Adrenal gland (tissue), 12 donors: ENCODE measurements around the gene TMEM185B. TPM values are rescaled to one million over a fixed set of nuclear protein-coding genes. Genes with fewer than 3 reads are reported as not detected.

ENCODE experiments used
- DNase-seq, 7 donors: peaks; one replicate each; pipeline ENCODE4 v3.0.0-alpha.2; 2019 to 2020
- H3K27ac ChIP-seq, 5 donors: fragments of 200-600 bp; sonication (generic) in 4 of 5; 1 replicate in 3 of 5; 2 replicates in 2 of 5; pipeline versions ENCODE4 v1.5.1 to v1.8.0; 2016 to 2020; ENCODE audit warnings: mild to moderate bottlenecking in 1 of 5
- H3K27me3 ChIP-seq: fragments of 200-600 bp; 2 replicates; pipeline ENCODE4 v1.8.0; 2021
- H3K36me3 ChIP-seq, 2 donors: fragments of 200-600 bp; replicated peaks in 1 of 2; 1 replicate in 1 of 2; 2 replicates in 1 of 2; pipeline versions ENCODE4 v1.5.1 to v1.8.0; 2018 to 2022
- H3K4me1 ChIP-seq, 2 donors: fragments of 200-600 bp; replicated peaks in 1 of 2; 1 replicate in 1 of 2; 2 replicates in 1 of 2; pipeline versions ENCODE4 v1.5.1 to v1.8.0; 2018 to 2021
- H3K4me3 ChIP-seq, 4 donors: fragments of 200-600 bp; sonication (generic) in 3 of 4; one replicate each; pipeline ENCODE4 v1.5.1; 2016 to 2018
- H3K9me3 ChIP-seq, 3 donors: fragments of 200-600 bp; sonication (generic) in 1 of 3; replicated peaks in 1 of 3; 1 replicate in 2 of 3; 2 replicates in 1 of 3; pipeline versions ENCODE4 v1.5.1 to v1.8.0; 2016 to 2021
- CTCF ChIP-seq, 6 experiments: fragments of 450-650 bp in 4 of 6; fragments of 200-600 bp in 2 of 6; sonication (generic) in 1 of 6; IDR thresholded peaks; 1 replicate in 5 of 6; 2 replicates in 1 of 6; pipeline versions ENCODE4 v1.5.1 to v1.8.0; 2016 to 2021; ENCODE audit warnings: antibody characterized with exemption in 6 of 6, mild to moderate bottlenecking in 2 of 6, moderate library complexity in 1 of 6
- POLR2A ChIP-seq, 2 donors: fragments of 450-650 bp; IDR thresholded peaks; one replicate each; pipeline ENCODE4 v1.6.1; 2017; ENCODE audit warnings: antibody characterized with exemption in 2 of 2, mild to moderate bottlenecking in 2 of 2, moderate library complexity in 1 of 2
- WGBS, 4 donors: extraction: QIAGEN DNeasy Blood & Tissue Kit in 2 of 4; methylation state at CpG; one replicate each; pipeline versions ENCODE4 v1.1.5 to v1.1.7; 2013 to 2017; 5-methylcytosine and 5-hydroxymethylcytosine counted together
- intact Hi-C, 2 donors: fragments of 100-400 bp; cut with DNase I; formaldehyde crosslinking; loops; one replicate each; pipeline versions ENCODE4 v1.14.1 to v1.15.0; 2022 to 2023
- polyA plus RNA-seq, 3 donors: library from polyadenylated mRNA; stranded (reverse); fragments of 200-250 nt in 2 of 3; fragments of 350-450 nt in 1 of 3; fragmentation: Illumina TruSeq in 1 of 3; extraction: RNeasy Lipid Tissue Mini Kit (QIAGEN cat#74804) in 1 of 3; gene quantifications; one replicate each; pipeline ENCODE4 v1.2.3, GENCODE V29; 2013 to 2014
- total RNA-seq, 9 donors: library from RNA; depleted of rRNA in 4 of 9; stranded (reverse); fragments of >200 nt in 4 of 9; fragments of 120-200 nt in 1 of 9; fragmentation: NEBNext Ultra II Directional in 1 of 9; extraction: Animal tissue kit (Norgen Biotek cat#: 25700) in 1 of 9; gene quantifications; one replicate each; pipeline versions ENCODE4 v1.1.0 to v1.2.4, GENCODE V29; 2013 to 2023
- donor health status: healthy with polysubstance abuse.
- donor health status: Bipolar disorder and iron deficiency.
- donor health status: DM: yes; HTN: yes; CAD: no.
- donor health status: DM: no; HTN: no; CAD: no.
- donor health status: DM: no; HTN: no; CAD: no.
- donor health status: DM: yes; HTN: yes; CAD: no.

The TMEM185B gene
- total and polyA plus RNA-seq, 12 donors = 2.9 to 33.0 (median 20.3) TPM

- no peak for DNase-seq
- H3K27ac ChIP-seq = no peak overlapping the region
- TF ChIP-seq POLR2A (IDR thresholded peaks at IDR 0.05) = no peak
- TF ChIP-seq CTCF (IDR thresholded peaks at IDR 0.05) = no peak
- no peaks in the 10 kb centered on the region for H3K9me3 ChIP-seq
- H3K4me1 ChIP-seq = peaks cover 0 to 30% of the 10 kb centered on the region in 2 donors
- H3K4me3 ChIP-seq = no peak overlapping the region
- intact Hi-C loops = no loop called here
- H3K36me3 ChIP-seq = no peaks in the 10 kb centered on the region
- H3K27me3 ChIP-seq = no peaks in the 10 kb centered on the region
- 91 to 96% (median 94%) methylated on average over 8 to 9 of the region's 9 CpGs for WGBS, 4 donors
Measured at GRCh38 chr2:120224735-120225548, 1.7 kb upstream of the TMEM185B start.

- intact Hi-C loops = no loop called here
- H3K4me3 ChIP-seq = no peak overlapping the region
- H3K36me3 ChIP-seq = no peaks in the 10 kb centered on the region
- no peak overlapping the region for H3K27ac ChIP-seq
- no peak for DNase-seq
- H3K4me1 ChIP-seq = peaks cover 0 to 30% of the 10 kb centered on the region in 2 donors
- H3K9me3 ChIP-seq = no peaks in the 10 kb centered on the region
- no peaks in the 10 kb centered on the region for H3K27me3 ChIP-seq
- WGBS, 4 donors = 90 to 100% (median 98%) methylated on average over 5 to 13 of the region's 13 CpGs
- TF ChIP-seq CTCF (IDR thresholded peaks at IDR 0.05) (no peak), POLR2A (IDR thresholded peaks at IDR 0.05) (no peak)
Measured at GRCh38 chr2:120224256-120224655, 1.1 kb upstream of the TMEM185B start.

- TF ChIP-seq CTCF (IDR thresholded peaks at IDR 0.05) (no peak), POLR2A (IDR thresholded peaks at IDR 0.05) (no peak)
- 77 to 95% (median 87%) methylated on average over 23 to 49 of the region's 49 CpGs for WGBS, 4 donors
- peak overlapping the region in 4 of 5 donors; percentile 75 to 96 (median 93) for H3K27ac ChIP-seq
- intact Hi-C loops = no loop called here
- H3K4me3 ChIP-seq = peak overlapping the region in 2 of 4 donors; percentile 47 to 68
- DNase-seq = peak in 2 of 7 donors; percentile 36 to 55
- peaks cover 0 to 23% of the 10 kb centered on the region in 2 donors for H3K4me1 ChIP-seq
- no peaks in the 10 kb centered on the region for H3K9me3 ChIP-seq
- H3K36me3 ChIP-seq = no peaks in the 10 kb centered on the region
- no peaks in the 10 kb centered on the region for H3K27me3 ChIP-seq
Measured at GRCh38 chr2:120222186-120223033, 790 bp downstream of the TMEM185B start.

- intact Hi-C loops = no loop called here
- 95 to 98% (median 97%) methylated on average over 8 of the region's 8 CpGs for WGBS, 4 donors
Measured at GRCh38 chr2:120221616-120222015, 1.6 kb downstream of the TMEM185B start.

More at GRCh38 chr2:120221616-120222015, 1.6 kb downstream of the TMEM185B start:
- no peak overlapping the region for H3K27ac ChIP-seq
- H3K9me3 ChIP-seq = no peaks in the 10 kb centered on the region
- DNase-seq = peak in 2 of 7 donors; percentile 15 to 42
- H3K36me3 ChIP-seq = no peaks in the 10 kb centered on the region
- TF ChIP-seq CTCF (IDR thresholded peaks at IDR 0.05) (no peak), POLR2A (IDR thresholded peaks at IDR 0.05) (no peak)
- H3K4me1 ChIP-seq = peaks cover 0 to 23% of the 10 kb centered on the region in 2 donors
- H3K4me3 ChIP-seq = no peak overlapping the region
- H3K27me3 ChIP-seq = no peaks in the 10 kb centered on the region
